ENCODE measurements around the gene TAOK1. TPM values are rescaled to one million over a fixed set of nuclear protein-coding genes. Genes with fewer than 3 reads are reported as not detected.

Gene TAOK1
- total and polyA plus RNA-seq, 5 donors from 2014 or later = 2.2 to 68.5 (median 3.8) TPM

DNA sequence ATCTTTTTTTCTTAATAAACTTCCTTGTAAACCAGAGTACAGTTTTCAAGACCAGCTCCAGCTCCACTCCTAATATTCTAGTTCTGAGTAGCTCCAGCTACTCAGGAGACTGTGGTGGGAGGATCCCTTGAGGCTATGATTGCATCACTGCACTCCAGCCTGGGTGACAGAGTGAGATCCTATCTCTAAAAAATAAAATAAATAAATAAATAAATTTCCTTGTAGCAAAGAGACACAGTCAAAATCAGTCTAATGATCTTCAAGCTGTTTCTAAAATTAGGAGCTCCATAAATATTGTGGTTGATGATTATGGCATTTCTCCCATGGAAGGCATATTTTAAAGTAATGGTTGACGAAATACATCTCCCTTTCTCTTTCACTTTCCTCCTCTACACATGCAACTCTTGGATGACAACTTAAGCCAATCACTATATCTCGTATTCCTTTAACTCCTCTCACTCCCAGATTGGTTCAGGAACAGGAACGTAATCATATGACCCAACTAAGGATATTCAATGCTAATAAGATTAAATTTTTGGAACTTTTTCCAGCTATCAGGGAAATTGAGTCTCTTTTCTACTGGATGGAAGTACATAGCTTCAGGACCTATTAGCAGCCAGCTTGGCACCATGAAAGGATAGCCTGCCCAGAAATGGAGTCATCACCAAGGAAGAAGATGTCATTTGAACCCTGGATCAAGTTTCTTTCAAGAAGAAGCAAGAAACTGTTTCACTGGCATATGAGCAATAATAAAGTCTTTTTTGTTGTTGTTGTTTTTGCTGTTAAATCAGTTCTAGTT, 42.1 kb upstream of the TAOK1 start:
- Mint-ChIP-seq H3K27ac (no peak overlapping the region), H3K4me3 (no peak overlapping the region), H3K36me3 (no peaks in the 10 kb centered on the region), H3K9me3 (peaks cover 0 to 1% (median 0%) of the 10 kb centered on the region in 7 donors), H3K27me3 (peaks cover 36% of the 10 kb centered on the region), H3K4me1 (no peaks in the 10 kb centered on the region)
- ATAC-seq (ENCODE audit: low read depth in 2 of 2) (no peak), DNase-seq (no peak)
- H3K4me1 ChIP-seq (ENCODE audit: control insufficient read depth, insufficient read depth, low read length, poor library complexity, severe bottlenecking) = no peaks in the 10 kb centered on the region
- no peaks in the 10 kb centered on the region for H3K27me3 ChIP-seq (ENCODE audit: control insufficient read depth, insufficient read depth, low read length)
- no peaks in the 10 kb centered on the region for H3K36me3 ChIP-seq (ENCODE audit: control insufficient read depth, insufficient read depth, low read length)
- H3K9me3 ChIP-seq (ENCODE audit: control insufficient read depth in 2 of 2, low read length in 2 of 2) = no peaks in the 10 kb centered on the region
- H3K4me3 ChIP-seq (ENCODE audit: low read depth, low read length) = no peak overlapping the region
- no peak overlapping the region for H3K27ac ChIP-seq (ENCODE audit: insufficient read depth, low read length, poor library complexity, severe bottlenecking)

DNA sequence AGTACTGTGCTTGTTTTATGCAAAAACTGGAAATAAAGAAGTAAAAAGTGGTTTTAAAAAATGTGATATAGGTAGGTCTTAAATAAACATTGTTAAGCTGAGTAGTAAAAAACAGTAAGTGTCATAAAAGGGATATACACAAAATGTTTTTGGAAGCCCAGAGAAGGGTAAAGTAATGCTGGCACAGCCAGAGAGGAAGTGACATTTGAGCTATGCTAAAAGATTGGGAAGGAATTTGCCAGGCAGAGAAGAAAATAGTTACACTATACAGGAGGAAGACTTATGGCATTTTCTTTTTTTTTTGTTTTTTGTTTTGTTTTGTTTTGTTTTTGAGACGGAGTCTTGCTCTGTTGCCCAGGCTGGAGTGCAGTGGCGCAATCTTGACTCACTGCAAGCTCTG, 40.8 kb upstream of the TAOK1 start:
- DNase-seq = no peak
- no peaks in the 10 kb centered on the region for H3K36me3 Mint-ChIP-seq
- no peaks in the 10 kb centered on the region for H3K27me3 ChIP-seq (ENCODE audit: control insufficient read depth, insufficient read depth, low read length)
- H3K4me1 Mint-ChIP-seq = no peaks in the 10 kb centered on the region
- H3K4me3 ChIP-seq (ENCODE audit: low read depth, low read length) = no peak overlapping the region
- H3K27me3 Mint-ChIP-seq = peaks cover 25% of the 10 kb centered on the region
- H3K4me1 ChIP-seq (ENCODE audit: control insufficient read depth, insufficient read depth, low read length, poor library complexity, severe bottlenecking) = no peaks in the 10 kb centered on the region
- no peak overlapping the region for H3K27ac Mint-ChIP-seq
- H3K9me3 Mint-ChIP-seq = no peaks in the 10 kb centered on the region
- no peaks in the 10 kb centered on the region for H3K36me3 ChIP-seq (ENCODE audit: control insufficient read depth, insufficient read depth, low read length)
- H3K9me3 ChIP-seq (ENCODE audit: control insufficient read depth in 2 of 2, low read length in 2 of 2) = no peaks in the 10 kb centered on the region
- H3K4me3 Mint-ChIP-seq = no peak overlapping the region
- ATAC-seq (ENCODE audit: low read depth in 2 of 2) = no peak
- H3K27ac ChIP-seq (ENCODE audit: insufficient read depth, low read length, poor library complexity, severe bottlenecking) = no peak overlapping the region

DNA sequence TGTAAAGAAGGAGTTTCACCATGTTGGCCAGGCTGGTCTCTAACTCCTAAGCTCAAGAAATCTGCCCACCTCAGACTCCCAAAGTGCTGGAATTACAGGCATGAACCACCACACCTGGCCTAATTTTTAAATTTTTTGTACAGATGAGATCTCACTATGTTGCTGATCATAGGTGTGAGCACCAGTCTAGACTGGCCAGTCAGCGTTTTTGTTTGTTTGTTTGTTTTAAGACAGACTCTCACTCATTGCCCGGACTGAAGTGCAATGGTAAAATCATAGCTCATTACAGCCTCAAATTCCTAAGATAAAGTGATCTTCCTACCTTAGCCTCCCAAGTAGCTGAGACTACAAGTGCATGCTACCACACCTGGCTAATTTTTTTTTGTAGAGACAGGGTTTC, 38.0 kb upstream of the TAOK1 start:
- Mint-ChIP-seq H3K27me3 (peaks cover 17% of the 10 kb centered on the region), H3K4me1 (no peaks in the 10 kb centered on the region), H3K4me3 (no peak overlapping the region), H3K9me3 (no peaks in the 10 kb centered on the region), H3K36me3 (no peaks in the 10 kb centered on the region), H3K27ac (no peak overlapping the region)
- DNase-seq (no peak), ATAC-seq (ENCODE audit: low read depth in 2 of 2) (no peak)
- Histone ChIP-seq H3K27ac (ENCODE audit: insufficient read depth, low read length, poor library complexity, severe bottlenecking) (no peak overlapping the region), H3K4me3 (ENCODE audit: low read depth, low read length) (no peak overlapping the region), H3K36me3 (ENCODE audit: control insufficient read depth, insufficient read depth, low read length) (no peaks in the 10 kb centered on the region), H3K9me3 (ENCODE audit: control insufficient read depth in 2 of 2, low read length in 2 of 2) (no peaks in the 10 kb centered on the region), H3K27me3 (ENCODE audit: control insufficient read depth, insufficient read depth, low read length) (no peaks in the 10 kb centered on the region), H3K4me1 (ENCODE audit: control insufficient read depth, insufficient read depth, low read length, poor library complexity, severe bottlenecking) (no peaks in the 10 kb centered on the region)

DNA sequence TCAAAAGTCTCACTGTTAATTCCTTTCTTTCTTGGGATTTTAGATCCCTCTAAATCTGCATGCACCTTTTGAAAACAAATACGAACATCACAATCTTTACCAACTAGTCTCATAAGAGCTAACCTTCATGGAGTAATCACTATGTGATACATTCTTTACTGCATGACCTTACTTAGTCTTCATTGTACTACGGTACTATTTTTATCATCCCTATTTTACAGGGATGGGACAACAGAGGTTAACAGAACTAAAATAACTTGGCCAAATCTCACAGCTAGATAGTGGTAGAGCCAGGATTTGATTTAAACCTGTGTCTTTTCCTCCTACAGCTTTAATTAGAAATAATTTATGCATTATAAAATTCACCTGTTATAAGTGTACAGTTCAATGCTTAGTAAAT, 32.9 kb upstream of the TAOK1 start:
- no peak overlapping the region for H3K4me3 ChIP-seq (ENCODE audit: low read depth, low read length)
- Mint-ChIP-seq H3K4me1 (no peaks in the 10 kb centered on the region), H3K36me3 (no peaks in the 10 kb centered on the region), H3K9me3 (peaks cover 0 to 1% (median 0%) of the 10 kb centered on the region in 7 donors), H3K4me3 (no peak overlapping the region), H3K27ac (no peak overlapping the region), H3K27me3 (peaks cover 5% of the 10 kb centered on the region)
- no peaks in the 10 kb centered on the region for H3K9me3 ChIP-seq (ENCODE audit: control insufficient read depth in 2 of 2, low read length in 2 of 2)
- DNase-seq = no peak
- H3K27me3 ChIP-seq (ENCODE audit: control insufficient read depth, insufficient read depth, low read length) = no peaks in the 10 kb centered on the region
- no peaks in the 10 kb centered on the region for H3K4me1 ChIP-seq (ENCODE audit: control insufficient read depth, insufficient read depth, low read length, poor library complexity, severe bottlenecking)
- no peak overlapping the region for H3K27ac ChIP-seq (ENCODE audit: insufficient read depth, low read length, poor library complexity, severe bottlenecking)
- ATAC-seq (ENCODE audit: low read depth in 2 of 2) = no peak
- no peaks in the 10 kb centered on the region for H3K36me3 ChIP-seq (ENCODE audit: control insufficient read depth, insufficient read depth, low read length)

DNA sequence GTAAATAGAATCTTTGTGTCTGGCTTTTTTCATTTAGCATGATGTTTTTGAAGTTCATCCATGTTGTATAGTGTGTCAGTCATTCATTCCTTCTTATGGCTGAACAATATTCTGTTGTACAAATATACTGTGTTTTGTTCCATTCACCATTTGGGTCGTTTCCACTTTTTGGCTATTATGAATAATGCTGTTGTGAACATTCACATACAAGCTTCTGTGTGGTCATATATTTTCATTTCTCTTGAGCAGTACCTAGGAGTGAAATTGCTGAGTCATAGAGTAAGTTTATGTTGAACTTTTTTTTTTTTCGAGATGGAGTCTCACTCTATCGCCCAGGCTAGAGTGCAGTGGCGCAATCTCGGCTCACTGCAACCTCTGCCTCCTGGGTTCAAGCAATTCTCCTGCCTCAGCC, 32.3 kb upstream of the TAOK1 start:
- Mint-ChIP-seq H3K4me3 (no peak overlapping the region), H3K9me3 (peaks cover 0 to 1% (median 0%) of the 10 kb centered on the region in 7 donors), H3K27me3 (no peaks in the 10 kb centered on the region), H3K27ac (no peak overlapping the region), H3K36me3 (no peaks in the 10 kb centered on the region), H3K4me1 (no peaks in the 10 kb centered on the region)
- no peak for ATAC-seq (ENCODE audit: low read depth in 2 of 2)
- no peaks in the 10 kb centered on the region for H3K27me3 ChIP-seq (ENCODE audit: control insufficient read depth, insufficient read depth, low read length)
- no peaks in the 10 kb centered on the region for H3K36me3 ChIP-seq (ENCODE audit: control insufficient read depth, insufficient read depth, low read length)
- H3K4me1 ChIP-seq (ENCODE audit: control insufficient read depth, insufficient read depth, low read length, poor library complexity, severe bottlenecking) = no peaks in the 10 kb centered on the region
- H3K9me3 ChIP-seq (ENCODE audit: control insufficient read depth in 2 of 2, low read length in 2 of 2) = no peaks in the 10 kb centered on the region
- no peak overlapping the region for H3K4me3 ChIP-seq (ENCODE audit: low read depth, low read length)
- no peak overlapping the region for H3K27ac ChIP-seq (ENCODE audit: insufficient read depth, low read length, poor library complexity, severe bottlenecking)
- DNase-seq = peak in 1 of 3 donors; percentile 15

DNA sequence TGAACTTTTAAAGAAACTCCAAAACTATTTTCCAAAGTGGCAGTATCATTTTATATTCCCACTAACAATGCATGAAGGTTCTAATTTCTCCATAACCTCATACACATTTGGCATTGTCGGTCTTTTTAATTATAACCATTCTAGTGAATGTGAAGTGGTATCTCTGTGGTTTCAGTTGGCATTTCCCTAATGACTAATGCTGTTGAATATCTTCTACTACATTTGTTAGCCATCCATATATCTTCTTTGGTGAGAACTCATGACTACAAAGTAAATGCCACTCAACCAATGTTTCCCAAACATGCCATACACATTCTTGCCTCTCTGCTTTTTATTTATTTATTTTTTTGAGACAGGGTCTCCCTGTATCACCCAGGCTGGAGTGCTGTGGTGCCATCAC, 31.7 kb upstream of the TAOK1 start:
- ATAC-seq (ENCODE audit: low read depth in 2 of 2) = no peak
- no peak for DNase-seq
- Histone ChIP-seq H3K4me1 (ENCODE audit: control insufficient read depth, insufficient read depth, low read length, poor library complexity, severe bottlenecking) (no peaks in the 10 kb centered on the region), H3K4me3 (ENCODE audit: low read depth, low read length) (no peak overlapping the region), H3K9me3 (ENCODE audit: control insufficient read depth in 2 of 2, low read length in 2 of 2) (no peaks in the 10 kb centered on the region), H3K36me3 (ENCODE audit: control insufficient read depth, insufficient read depth, low read length) (no peaks in the 10 kb centered on the region), H3K27me3 (ENCODE audit: control insufficient read depth, insufficient read depth, low read length) (no peaks in the 10 kb centered on the region), H3K27ac (ENCODE audit: insufficient read depth, low read length, poor library complexity, severe bottlenecking) (no peak overlapping the region)
- no peaks in the 10 kb centered on the region for H3K36me3 Mint-ChIP-seq
- peaks cover 0 to 1% (median 0%) of the 10 kb centered on the region in 7 donors for H3K9me3 Mint-ChIP-seq
- H3K4me3 Mint-ChIP-seq = no peak overlapping the region
- no peaks in the 10 kb centered on the region for H3K27me3 Mint-ChIP-seq
- no peaks in the 10 kb centered on the region for H3K4me1 Mint-ChIP-seq
- H3K27ac Mint-ChIP-seq = no peak overlapping the region

DNA sequence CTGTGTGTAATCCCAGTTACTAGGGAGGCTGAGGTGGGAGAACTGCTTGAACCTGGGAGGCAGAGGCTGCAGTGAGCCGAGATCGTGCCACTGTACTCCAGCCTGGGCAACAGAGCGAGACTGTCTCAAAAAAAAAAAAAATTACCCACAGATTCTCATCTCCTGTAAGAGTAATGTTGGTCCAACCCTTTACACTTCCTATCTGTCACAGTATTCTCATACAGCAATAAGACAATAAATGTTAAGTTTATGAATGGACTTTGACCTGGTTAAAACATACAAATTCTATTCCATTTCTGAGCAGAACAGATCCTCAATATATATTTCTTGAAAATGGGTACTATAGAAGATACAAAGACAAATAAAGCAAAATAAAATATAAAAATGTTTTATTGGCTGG, 30.4 kb upstream of the TAOK1 start:
- Histone ChIP-seq H3K36me3 (ENCODE audit: control insufficient read depth, insufficient read depth, low read length) (no peaks in the 10 kb centered on the region), H3K27ac (ENCODE audit: insufficient read depth, low read length, poor library complexity, severe bottlenecking) (no peak overlapping the region), H3K9me3 (ENCODE audit: control insufficient read depth in 2 of 2, low read length in 2 of 2) (no peaks in the 10 kb centered on the region), H3K27me3 (ENCODE audit: control insufficient read depth, insufficient read depth, low read length) (no peaks in the 10 kb centered on the region), H3K4me1 (ENCODE audit: control insufficient read depth, insufficient read depth, low read length, poor library complexity, severe bottlenecking) (no peaks in the 10 kb centered on the region), H3K4me3 (ENCODE audit: low read depth, low read length) (no peak overlapping the region)
- Mint-ChIP-seq H3K4me3 (no peak overlapping the region), H3K36me3 (no peaks in the 10 kb centered on the region), H3K27ac (no peak overlapping the region), H3K27me3 (no peaks in the 10 kb centered on the region), H3K4me1 (no peaks in the 10 kb centered on the region), H3K9me3 (peaks cover 0 to 1% (median 0%) of the 10 kb centered on the region in 7 donors)
- no peak for ATAC-seq (ENCODE audit: low read depth in 2 of 2)
- no peak for DNase-seq

DNA sequence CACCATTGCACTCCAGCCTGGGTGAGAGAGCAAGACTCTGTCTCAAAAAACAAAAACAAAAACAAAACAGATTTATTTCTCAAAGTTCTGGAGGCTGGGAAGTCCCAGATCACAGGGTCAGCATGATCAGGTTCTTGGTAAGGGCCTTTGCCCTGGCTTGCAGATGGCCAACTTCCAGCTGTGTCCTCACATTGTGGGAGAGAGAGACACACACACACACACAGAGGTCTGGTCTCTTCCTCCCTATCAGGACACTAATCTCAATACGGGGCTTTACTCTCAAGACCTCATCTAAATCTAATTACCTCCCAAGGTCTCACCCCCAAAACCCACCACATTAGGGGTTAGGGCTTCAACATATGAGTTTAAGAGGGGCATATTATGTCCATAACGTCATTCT, 26.4 kb upstream of the TAOK1 start:
- Histone ChIP-seq H3K27me3 (ENCODE audit: control insufficient read depth, insufficient read depth, low read length) (no peaks in the 10 kb centered on the region), H3K4me3 (ENCODE audit: low read depth, low read length) (no peak overlapping the region), H3K9me3 (ENCODE audit: control insufficient read depth in 2 of 2, low read length in 2 of 2) (no peaks in the 10 kb centered on the region), H3K36me3 (ENCODE audit: control insufficient read depth, insufficient read depth, low read length) (no peaks in the 10 kb centered on the region), H3K4me1 (ENCODE audit: control insufficient read depth, insufficient read depth, low read length, poor library complexity, severe bottlenecking) (no peaks in the 10 kb centered on the region), H3K27ac (ENCODE audit: insufficient read depth, low read length, poor library complexity, severe bottlenecking) (no peak overlapping the region)
- no peak for ATAC-seq (ENCODE audit: low read depth in 2 of 2)
- no peak overlapping the region for H3K4me3 Mint-ChIP-seq
- H3K4me1 Mint-ChIP-seq = no peaks in the 10 kb centered on the region
- no peak for DNase-seq
- H3K27ac Mint-ChIP-seq = no peak overlapping the region
- no peaks in the 10 kb centered on the region for H3K27me3 Mint-ChIP-seq
- H3K9me3 Mint-ChIP-seq = peaks cover 0 to 1% (median 0%) of the 10 kb centered on the region in 7 donors
- peaks cover 4% of the 10 kb centered on the region for H3K36me3 Mint-ChIP-seq

Measured in CD4-positive, CD25-positive, alpha-beta regulatory T cell (primary cell).